ENCODE measurements around the gene MPI. TPM values are rescaled to one million over a fixed set of nuclear protein-coding genes. Genes with fewer than 3 reads are reported as not detected.

Gene MPI
- total RNA-seq, 1 donor from 2014 or later, result 28.2 TPM

GRCh38 chr15:74847432-74847831 lies 42.4 kb upstream of the MPI start:
- Mint-ChIP-seq H3K27me3 (ENCODE audit: low read depth) (no peaks in the 10 kb centered on the region), H3K4me3 (ENCODE audit: unreplicated experiment) (no peak overlapping the region), H3K4me1 (ENCODE audit: low read depth) (peaks cover 9% of the 10 kb centered on the region), H3K9me3 (ENCODE audit: low read depth) (no peaks in the 10 kb centered on the region), H3K36me3 (ENCODE audit: low read depth) (peaks cover 26% of the 10 kb centered on the region), H3K27ac (ENCODE audit: unreplicated experiment) (no peak overlapping the region)
- TF ChIP-seq, protein P1, sequence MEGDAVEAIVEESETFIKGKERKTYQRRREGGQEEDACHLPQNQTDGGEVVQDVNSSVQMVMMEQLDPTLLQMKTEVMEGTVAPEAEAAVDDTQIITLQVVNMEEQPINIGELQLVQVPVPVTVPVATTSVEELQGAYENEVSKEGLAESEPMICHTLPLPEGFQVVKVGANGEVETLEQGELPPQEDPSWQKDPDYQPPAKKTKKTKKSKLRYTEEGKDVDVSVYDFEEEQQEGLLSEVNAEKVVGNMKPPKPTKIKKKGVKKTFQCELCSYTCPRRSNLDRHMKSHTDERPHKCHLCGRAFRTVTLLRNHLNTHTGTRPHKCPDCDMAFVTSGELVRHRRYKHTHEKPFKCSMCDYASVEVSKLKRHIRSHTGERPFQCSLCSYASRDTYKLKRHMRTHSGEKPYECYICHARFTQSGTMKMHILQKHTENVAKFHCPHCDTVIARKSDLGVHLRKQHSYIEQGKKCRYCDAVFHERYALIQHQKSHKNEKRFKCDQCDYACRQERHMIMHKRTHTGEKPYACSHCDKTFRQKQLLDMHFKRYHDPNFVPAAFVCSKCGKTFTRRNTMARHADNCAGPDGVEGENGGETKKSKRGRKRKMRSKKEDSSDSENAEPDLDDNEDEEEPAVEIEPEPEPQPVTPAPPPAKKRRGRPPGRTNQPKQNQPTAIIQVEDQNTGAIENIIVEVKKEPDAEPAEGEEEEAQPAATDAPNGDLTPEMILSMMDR (IDR thresholded peaks at IDR 0.05), result no peak
- no peak for DNase-seq (ENCODE audit: low spot score)

DNA sequence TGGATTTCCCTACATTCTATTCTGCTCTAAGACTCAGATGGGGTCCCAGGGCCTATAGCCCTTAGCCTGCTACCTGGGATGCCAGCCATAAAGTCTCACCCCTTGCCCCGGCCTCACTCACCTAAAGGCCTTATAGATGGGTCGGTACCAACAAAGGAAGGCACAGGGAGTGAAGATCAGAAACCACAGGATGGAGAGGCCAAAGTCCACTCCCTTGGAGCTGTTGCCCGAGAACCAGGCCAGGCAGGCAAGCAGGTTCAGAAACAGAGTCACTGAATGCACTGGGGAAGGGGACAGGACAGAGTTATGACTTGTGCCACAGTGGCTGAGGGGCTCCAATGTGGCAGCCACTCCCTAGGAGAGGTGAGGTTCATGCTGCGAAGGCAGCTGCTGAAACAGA lies 39.4 kb upstream of the MPI start:
- DNase-seq (ENCODE audit: low spot score), result no peak
- Mint-ChIP-seq H3K9me3 (ENCODE audit: low read depth) (no peaks in the 10 kb centered on the region), H3K27ac (ENCODE audit: unreplicated experiment) (no peak overlapping the region), H3K4me3 (ENCODE audit: unreplicated experiment) (no peak overlapping the region), H3K27me3 (ENCODE audit: low read depth) (no peaks in the 10 kb centered on the region), H3K4me1 (ENCODE audit: low read depth) (no peaks in the 10 kb centered on the region), H3K36me3 (ENCODE audit: low read depth) (peaks cover 24% of the 10 kb centered on the region)
- TF ChIP-seq, protein P1 (IDR thresholded peaks at IDR 0.05), result no peak

- H3K27ac Mint-ChIP-seq (ENCODE audit: unreplicated experiment), result no peak overlapping the region
- peaks cover 22% of the 10 kb centered on the region for H3K36me3 Mint-ChIP-seq (ENCODE audit: low read depth)
- DNase-seq (ENCODE audit: low spot score), result no peak
Measured at GRCh38 chr15:74851960-74852359, 37.9 kb upstream of the MPI start.

GRCh38 chr15:74854453-74855022 lies 35.3 kb upstream of the MPI start:
- Mint-ChIP-seq H3K4me3 (ENCODE audit: unreplicated experiment) (no peak overlapping the region), H3K27me3 (ENCODE audit: low read depth) (no peaks in the 10 kb centered on the region), H3K27ac (ENCODE audit: unreplicated experiment) (no peak overlapping the region), H3K9me3 (ENCODE audit: low read depth) (no peaks in the 10 kb centered on the region), H3K36me3 (ENCODE audit: low read depth) (peaks cover 13% of the 10 kb centered on the region), H3K4me1 (ENCODE audit: low read depth) (peaks cover 11% of the 10 kb centered on the region)
- TF ChIP-seq, protein P1 (IDR thresholded peaks at IDR 0.05), result no peak
- DNase-seq (ENCODE audit: low spot score), result no peak

More at GRCh38 chr15:74851960-74852359, 37.9 kb upstream of the MPI start:
- TF ChIP-seq, protein P1 (IDR thresholded peaks at IDR 0.05), result no peak
- H3K4me1 Mint-ChIP-seq (ENCODE audit: low read depth), result peaks cover 5% of the 10 kb centered on the region
- H3K27me3 Mint-ChIP-seq (ENCODE audit: low read depth), result no peaks in the 10 kb centered on the region
- no peaks in the 10 kb centered on the region for H3K9me3 Mint-ChIP-seq (ENCODE audit: low read depth)
- H3K4me3 Mint-ChIP-seq (ENCODE audit: unreplicated experiment), result no peak overlapping the region

DNA sequence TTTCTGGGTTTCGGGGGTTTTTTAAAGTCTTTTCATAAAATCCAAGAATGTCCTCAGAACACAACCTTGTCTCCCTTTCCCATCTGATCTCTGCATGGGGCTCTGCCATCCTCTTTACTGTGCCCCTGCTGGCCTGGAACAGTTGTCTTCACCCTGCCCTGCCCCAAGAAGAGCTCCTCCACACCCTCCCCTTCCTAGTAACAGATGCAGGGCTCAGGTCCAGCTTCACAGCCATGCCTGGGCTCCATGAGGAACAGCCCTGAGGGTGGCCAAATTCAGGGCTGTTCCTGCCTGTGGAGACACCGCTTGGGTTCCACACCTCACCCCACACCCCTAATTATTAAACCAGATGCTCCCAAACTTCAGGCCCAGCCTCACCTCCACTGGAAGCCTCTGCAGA lies 34.0 kb upstream of the MPI start:
- Mint-ChIP-seq H3K27me3 (ENCODE audit: low read depth) (no peaks in the 10 kb centered on the region), H3K4me1 (ENCODE audit: low read depth) (peaks cover 11% of the 10 kb centered on the region), H3K27ac (ENCODE audit: unreplicated experiment) (no peak overlapping the region), H3K9me3 (ENCODE audit: low read depth) (no peaks in the 10 kb centered on the region), H3K4me3 (ENCODE audit: unreplicated experiment) (no peak overlapping the region), H3K36me3 (ENCODE audit: low read depth) (peaks cover 10% of the 10 kb centered on the region)
- no peak for DNase-seq (ENCODE audit: low spot score)
- TF ChIP-seq, protein P1 (IDR thresholded peaks at IDR 0.05), result no peak
